HEK293T (cell line): ENCODE results near the gene PI4KA.

Experiments
- CTCF ChIA-PET: fragments of 350-600 bp; formaldehyde crosslinking; extraction: SDS; loops from one replicate; lab custom pipeline; 2021; ENCODE audit warnings: antibody characterized with exemption, inconsistent platforms; lab: Yijun Ruan, JAX
- POLR2A ChIA-PET: fragments of 350-600 bp; formaldehyde crosslinking; extraction: SDS; loops from one replicate; lab custom pipeline; 2020; ENCODE audit warnings: antibody characterized with exemption, inconsistent platforms; lab: Yijun Ruan, JAX
- DNase-seq: peaks from one replicate; pipeline ENCODE4 v3.0.0; 2012; ENCODE audit warnings: mixed read lengths; ENCODE audit errors: extremely low spot score
- ARNT ChIP-seq: fragments of 450-650 bp; IDR thresholded peaks from 2 replicates; pipeline ENCODE4 v1.6.1; 2017; ENCODE audit warnings: mild to moderate bottlenecking
- BHLHE40 ChIP-seq: fragments of 450-650 bp; IDR thresholded peaks from 2 replicates; pipeline ENCODE4 v1.6.1; 2016; ENCODE audit warnings: mild to moderate bottlenecking, moderate library complexity, borderline replicate concordance
- CTBP1 ChIP-seq: fragments of 450-650 bp; IDR thresholded peaks from 2 replicates; pipeline ENCODE4 v1.6.1; 2016; ENCODE audit warnings: borderline replicate concordance
- ELF4 ChIP-seq: fragments of 450-650 bp; IDR thresholded peaks from 2 replicates; pipeline ENCODE4 v1.6.1; 2017; ENCODE audit warnings: antibody characterized with exemption
- FOXA1 ChIP-seq: fragments of 450-650 bp; IDR thresholded peaks from 2 replicates; pipeline ENCODE4 v1.6.1; 2016; ENCODE audit warnings: mild to moderate bottlenecking
- FOXK2 ChIP-seq: fragments of 450-650 bp; IDR thresholded peaks from 2 replicates; pipeline ENCODE4 v1.6.1; 2016; ENCODE audit warnings: mild to moderate bottlenecking
- FOXM1 ChIP-seq: fragments of 450-650 bp; IDR thresholded peaks from 2 replicates; pipeline ENCODE4 v1.6.1; 2017; ENCODE audit warnings: mild to moderate bottlenecking, borderline replicate concordance
- HDGF ChIP-seq: fragments of 450-650 bp; IDR thresholded peaks from 2 replicates; pipeline ENCODE4 v1.6.1; 2017; ENCODE audit warnings: antibody characterized with exemption, borderline replicate concordance
- L3MBTL2 ChIP-seq: fragments of 450-650 bp; conservative IDR thresholded peaks from 2 replicates; pipeline ENCODE4 v1.6.1; 2016; ENCODE audit warnings: mild to moderate bottlenecking
- LEF1 ChIP-seq: fragments of 450-650 bp; IDR thresholded peaks from 2 replicates; pipeline ENCODE4 v1.6.1; 2017; ENCODE audit warnings: mild to moderate bottlenecking, borderline replicate concordance
- SP1 ChIP-seq: fragments of 450-650 bp; IDR thresholded peaks from 2 replicates; pipeline ENCODE4 v1.6.1; 2017
- SUZ12 ChIP-seq: fragments of 450-650 bp; IDR thresholded peaks from 2 replicates; pipeline ENCODE4 v1.6.1; 2016; ENCODE audit warnings: mild to moderate bottlenecking
- TARDBP ChIP-seq: fragments of 450-650 bp; IDR thresholded peaks from 2 replicates; pipeline ENCODE4 v1.6.1; 2016
- ZNF384 ChIP-seq: fragments of 450-650 bp; IDR thresholded peaks from 2 replicates; pipeline ENCODE4 v1.6.1; 2016
- TF ChIP-seq, protein P1 (sequence below): fragments of 450-650 bp; IDR thresholded peaks from 2 replicates; pipeline ENCODE4 v1.6.1; 2016

The PI4KA gene

DNA sequence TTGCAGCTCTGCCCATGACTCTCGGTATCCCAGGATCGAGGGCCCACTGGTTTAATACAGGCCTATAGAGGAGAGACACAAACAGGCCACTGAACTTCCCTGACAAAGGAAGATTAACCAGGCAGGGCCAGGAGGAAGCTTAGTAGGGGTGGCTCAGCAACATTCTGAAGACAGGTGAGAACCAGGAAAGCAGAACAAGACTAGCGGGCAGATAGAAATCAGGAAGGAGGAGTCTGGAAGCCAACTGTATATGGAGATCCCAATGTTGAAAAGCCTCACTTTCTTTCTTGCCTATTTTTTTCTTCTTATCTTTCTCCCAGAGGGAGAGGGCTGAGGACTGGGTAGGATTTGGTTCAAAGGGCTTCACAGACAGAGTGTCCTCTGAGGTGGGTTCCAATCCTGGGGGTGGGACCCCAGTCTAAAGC, 5.4 kb downstream of the PI4KA start:
- no peak for TF ChIP-seq LEF1
- TF ChIP-seq FOXK2, result no peak
- TF ChIP-seq ZNF384, result no peak
- TF ChIP-seq, protein P1, sequence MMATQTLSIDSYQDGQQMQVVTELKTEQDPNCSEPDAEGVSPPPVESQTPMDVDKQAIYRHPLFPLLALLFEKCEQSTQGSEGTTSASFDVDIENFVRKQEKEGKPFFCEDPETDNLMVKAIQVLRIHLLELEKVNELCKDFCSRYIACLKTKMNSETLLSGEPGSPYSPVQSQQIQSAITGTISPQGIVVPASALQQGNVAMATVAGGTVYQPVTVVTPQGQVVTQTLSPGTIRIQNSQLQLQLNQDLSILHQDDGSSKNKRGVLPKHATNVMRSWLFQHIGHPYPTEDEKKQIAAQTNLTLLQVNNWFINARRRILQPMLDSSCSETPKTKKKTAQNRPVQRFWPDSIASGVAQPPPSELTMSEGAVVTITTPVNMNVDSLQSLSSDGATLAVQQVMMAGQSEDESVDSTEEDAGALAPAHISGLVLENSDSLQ, result no peak
- no peak for TF ChIP-seq HDGF
- no peak for TF ChIP-seq ELF4
- no peak for TF ChIP-seq L3MBTL2
- TF ChIP-seq SUZ12, result no peak
- no peak for TF ChIP-seq FOXA1
- no peak for TF ChIP-seq CTBP1
- no peak for TF ChIP-seq ARNT
- TF ChIP-seq TARDBP, result no peak
- no peak for DNase-seq
- POLR2A ChIA-PET, result interaction anchor here (0.6 kb wide), 1 partner anchor 28 kb away, joined by 3 read pairs; no protein-coding TSS in a partner anchor
- CTCF ChIA-PET, result interaction anchor here (0.7 kb wide), 1 partner anchor 420 kb away, joined by 3 read pairs; no protein-coding TSS in a partner anchor

DNA sequence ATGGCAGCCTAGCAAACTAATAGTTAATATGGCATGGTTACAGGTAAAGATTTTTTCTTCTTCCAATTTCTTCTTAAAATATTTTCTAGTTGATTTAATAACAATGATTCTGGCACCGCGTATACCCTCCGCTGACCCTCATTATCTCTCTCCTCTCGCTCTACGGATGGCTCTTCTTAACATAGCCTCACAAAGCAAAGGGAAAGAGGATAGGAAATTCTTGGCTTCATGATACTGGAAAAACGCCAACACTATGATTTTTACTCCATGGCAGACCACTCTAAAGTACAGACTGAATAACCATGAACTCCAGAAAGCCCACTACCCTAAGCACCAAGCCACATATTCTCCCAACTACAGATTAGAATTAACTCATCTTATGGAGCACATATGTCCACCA, 6.1 kb downstream of the PI4KA start:
- TF ChIP-seq ARNT (no peak), SP1 (no peak), ELF4 (no peak), HDGF (no peak), BHLHE40 (no peak)
- TF ChIP-seq, protein P1, result no peak
- POLR2A ChIA-PET, result no interaction called here
- CTCF ChIA-PET, result no interaction called here
- DNase-seq, result no peak

DNA sequence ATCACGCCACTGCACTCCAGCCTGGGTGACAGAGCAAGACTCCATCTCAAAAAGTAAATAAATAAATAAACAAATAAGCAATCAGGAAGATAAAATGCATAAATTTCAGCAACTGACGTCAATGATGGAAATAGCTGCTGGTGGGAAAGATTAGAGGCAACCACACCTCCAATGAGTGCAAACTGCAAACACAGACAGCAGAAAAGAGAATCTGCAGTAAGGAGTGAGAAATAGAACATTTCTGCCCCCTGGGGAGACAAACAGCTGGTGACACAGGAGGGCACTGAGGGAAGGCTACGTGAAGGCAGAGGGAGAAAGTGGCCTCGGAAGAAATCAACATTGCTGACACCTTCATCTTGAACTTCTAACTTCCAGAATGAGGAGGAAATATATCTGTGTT, 6.5 kb downstream of the PI4KA start:
- TF ChIP-seq SUZ12 (no peak), LEF1 (no peak), ELF4 (no peak), BHLHE40 (no peak), CTBP1 (no peak), ZNF384 (no peak), L3MBTL2 (no peak), HDGF (no peak), FOXK2 (no peak)
- TF ChIP-seq, protein P1, result no peak

DNA sequence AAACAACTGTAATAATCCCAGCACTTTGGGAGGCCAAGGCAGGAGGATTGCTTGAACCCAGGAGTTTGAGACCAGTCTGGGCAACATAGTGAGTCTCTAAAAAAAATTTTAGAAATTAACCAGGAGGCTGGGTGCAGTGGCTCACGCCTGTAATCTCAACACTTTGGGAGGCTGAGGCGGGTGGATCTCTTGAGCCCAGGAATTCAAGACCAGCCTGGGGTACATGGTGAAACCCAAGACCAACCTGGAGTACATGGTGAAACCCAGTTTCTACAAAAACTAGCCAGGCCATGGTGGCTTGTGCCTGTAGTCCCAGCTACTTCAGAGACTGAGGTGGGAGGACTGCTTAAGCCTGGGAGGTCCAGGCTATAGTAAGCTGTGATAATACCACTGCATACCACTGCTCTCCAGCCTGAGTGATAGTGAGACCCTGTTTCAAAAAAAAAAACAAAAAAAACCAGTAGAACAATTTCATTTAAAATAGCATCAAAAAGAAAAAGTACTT, 11.2 kb downstream of the PI4KA start:
- no peak for TF ChIP-seq LEF1
- TF ChIP-seq, protein P1, result no peak
- DNase-seq, result no peak
- POLR2A ChIA-PET, result interaction anchor here (1.2 kb wide), 1 partner anchor 9 kb away, joined by 4 read pairs; no protein-coding TSS in a partner anchor
- CTCF ChIA-PET, result no interaction called here

More for the DNA sequence above, 6.5 kb downstream of the PI4KA start:
- CTCF ChIA-PET, result no interaction called here
- POLR2A ChIA-PET, result no interaction called here
- no peak for DNase-seq

DNA sequence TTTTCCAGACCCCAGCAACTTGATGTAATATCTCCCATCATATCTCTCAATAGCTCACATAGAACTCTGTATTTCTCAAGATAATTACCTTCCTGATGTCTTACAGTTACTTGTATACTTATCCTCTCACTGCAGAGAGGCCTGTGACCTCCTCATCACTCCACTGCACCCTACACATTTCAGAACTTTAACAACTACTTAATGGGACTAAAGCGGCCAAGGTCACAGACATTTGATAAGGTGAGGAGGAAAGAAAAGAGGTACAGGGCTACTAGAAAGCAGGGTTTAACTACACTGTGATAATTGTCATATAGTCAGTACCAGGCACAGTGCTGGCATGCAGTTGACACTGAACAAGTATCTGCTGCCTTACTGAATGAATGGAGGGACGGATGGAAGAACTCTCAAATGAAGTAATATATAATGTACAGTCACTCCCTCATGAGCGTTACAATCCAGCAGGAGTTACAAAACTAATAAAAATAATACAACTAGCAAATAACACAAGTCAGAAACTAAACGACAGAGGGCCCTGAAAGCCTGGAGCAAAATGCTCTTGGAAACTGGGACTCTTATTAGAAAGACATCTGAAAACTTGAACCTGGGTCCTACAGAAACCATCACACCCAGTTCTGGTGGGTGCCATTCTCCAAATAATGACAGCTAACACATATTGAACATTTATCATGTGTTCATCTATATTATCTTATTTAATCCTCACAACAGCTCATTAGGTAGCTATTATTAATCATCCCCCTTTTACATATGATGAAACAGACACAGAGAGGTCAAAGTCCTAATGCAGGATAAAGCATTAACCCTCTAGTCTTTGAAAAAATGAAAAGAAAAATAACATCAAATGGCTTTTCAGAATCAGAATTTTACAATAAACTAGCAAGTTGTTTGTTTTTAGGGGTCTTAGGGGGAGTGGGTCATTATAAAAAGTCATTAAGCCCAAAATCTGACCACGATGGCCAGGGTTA, 14.3 kb downstream of the PI4KA start:
- no peak for DNase-seq
- TF ChIP-seq LEF1 (no peak), SP1 (no peak), SUZ12 (no peak), FOXK2 (no peak), FOXM1 (no peak), L3MBTL2 (no peak), TARDBP (no peak)
- ChIA-PET CTCF (no interaction called here), POLR2A (no interaction called here)

DNA sequence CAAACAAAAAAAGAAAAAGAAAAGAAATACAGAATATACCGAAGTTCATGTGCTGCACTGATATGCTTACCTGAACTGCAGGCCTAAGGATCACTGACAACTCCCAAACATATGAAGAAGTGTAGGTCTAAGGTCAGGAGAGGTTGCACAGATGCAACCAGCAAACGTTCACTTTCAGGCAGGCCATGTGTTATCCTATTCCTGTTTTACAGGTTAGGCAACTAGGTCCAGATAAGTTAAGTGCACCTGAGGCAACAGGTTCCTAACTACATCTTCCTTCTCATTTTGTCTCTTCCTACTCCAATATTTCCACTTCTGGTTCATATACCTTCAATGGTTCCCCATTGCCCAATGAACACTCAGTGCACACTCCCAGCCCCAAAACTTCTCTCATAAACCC, 15.1 kb downstream of the PI4KA start:
- ChIA-PET POLR2A (no interaction called here), CTCF (no interaction called here)
- TF ChIP-seq ARNT (no peak), L3MBTL2 (no peak), TARDBP (no peak), CTBP1 (no peak), SUZ12 (no peak), LEF1 (no peak), FOXM1 (no peak)
- DNase-seq, result no peak
